SK-N-MC (cell line): Measurements from ENCODE around the gene PDK3.

ENCODE experiments used
- DNase-seq: peaks from one replicate; pipeline ENCODE4 v3.0.0-alpha.2; 2011; ENCODE audit warnings: low read depth, low spot score
- H3K27ac ChIP-seq: fragments of 200-600 bp; sonication (generic); 2 replicates; pipeline ENCODE4 v1.5.1; 2016; ENCODE audit warnings: mixed run types
- H3K36me3 ChIP-seq: fragments of 200-600 bp; sonication (generic); 2 replicates; pipeline ENCODE4 v1.6.1; 2017; ENCODE audit warnings: antibody characterized with exemption, low read length, mixed read lengths; ENCODE audit not compliant: insufficient read depth
- H3K4me3 ChIP-seq: fragments of 200-600 bp; sonication (generic); 2 replicates; pipeline ENCODE4 v1.5.1; 2016
- H3K9ac ChIP-seq: fragments of 200-600 bp; sonication (generic); 2 replicates; pipeline ENCODE4 v1.8.0; 2017; ENCODE audit warnings: mixed run types, mixed read lengths; ENCODE audit not compliant: insufficient read length
- H3K9me3 ChIP-seq: fragments of 200-600 bp; sonication (generic); 2 replicates; pipeline ENCODE4 v1.6.1; 2017; ENCODE audit warnings: low read depth, mild to moderate bottlenecking, antibody characterized with exemption, low read length, moderate library complexity, mixed read lengths
- EZH2 ChIP-seq: fragments of 200-600 bp; sonication (generic); IDR thresholded peaks from one replicate; pipeline ENCODE4 v1.6.1; 2017; ENCODE audit warnings: antibody characterized with exemption
- FOXP2 ChIP-seq: optimal IDR thresholded peaks from 2 replicates; pipeline ENCODE3; 2011; ENCODE audit warnings: mild to moderate bottlenecking, moderate library complexity; ENCODE audit not compliant: insufficient read depth; ENCODE audit errors: extremely low read length, control extremely low read depth
- POLR2AphosphoS5 ChIP-seq: IDR thresholded peaks from 2 replicates; pipeline ENCODE4 v1.6.1; 2012; ENCODE audit warnings: mild to moderate bottlenecking, low read depth, low read length, borderline replicate concordance

PDK3 gene

DNA sequence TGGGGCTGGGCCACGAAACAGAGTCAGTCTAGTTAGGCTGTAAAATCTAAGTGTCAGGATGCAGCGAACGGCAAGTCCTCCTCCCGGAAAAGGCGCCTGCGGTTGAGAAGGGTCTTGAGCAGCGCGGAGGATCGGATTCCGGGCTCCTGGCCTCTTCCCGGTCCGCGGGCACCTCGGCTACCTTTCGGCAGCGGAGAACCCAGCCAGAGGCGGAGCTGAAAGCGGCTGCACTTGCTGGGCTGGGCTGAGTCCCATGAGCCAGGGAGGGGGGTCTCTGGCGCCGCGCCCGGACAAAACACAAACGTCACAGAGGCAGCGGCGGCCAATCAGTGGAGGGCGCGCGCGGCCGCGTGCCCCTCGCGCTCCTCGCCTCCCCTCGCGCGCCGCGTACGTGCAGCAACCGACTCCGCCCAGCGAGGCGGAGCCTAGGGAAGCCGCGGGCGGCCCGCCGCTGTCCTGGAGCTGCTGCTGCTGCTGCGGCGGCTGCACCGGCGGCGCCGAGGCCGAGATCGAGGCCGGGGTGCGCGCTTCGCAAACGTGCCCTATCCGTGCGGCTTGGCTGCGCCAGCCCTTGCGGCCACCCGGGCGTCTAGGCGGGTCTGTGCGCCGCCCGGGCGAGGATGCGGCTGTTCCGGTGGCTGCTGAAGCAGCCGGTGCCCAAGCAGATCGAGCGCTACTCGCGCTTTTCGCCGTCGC lies at the start of gene PDK3:
PDK3 (plus strand) TSS at position 451 of the 696 bp plus-strand sequence; CDS start at position 621, 170 bp downstream.
- peak; percentile 54; the same call in 1 of the 2 replicates for TF ChIP-seq POLR2AphosphoS5
- no peak for TF ChIP-seq EZH2
- peak; percentile 34 for DNase-seq
- Histone ChIP-seq H3K9ac (peak within 1 kb of the TSS; percentile 60), H3K36me3 (no peaks in the 10 kb centered on the region), H3K4me3 (peak within 1 kb of the TSS; percentile 84), H3K9me3 (no peaks in the 10 kb centered on the region), H3K27ac (no peak within 1 kb of the TSS)

GRCh38 chrX:24415921-24416320 lies 49.2 kb upstream of the PDK3 start:
- H3K9ac ChIP-seq = no peak overlapping the region
- no peak overlapping the region for H3K27ac ChIP-seq
- no peak for TF ChIP-seq POLR2AphosphoS5
- no peak for TF ChIP-seq FOXP2
- no peak overlapping the region for H3K4me3 ChIP-seq
- no peaks in the 10 kb centered on the region for H3K9me3 ChIP-seq
- DNase-seq = no peak
- no peaks in the 10 kb centered on the region for H3K36me3 ChIP-seq

GRCh38 chrX:24423960-24424359 lies 41.1 kb upstream of the PDK3 start:
- no peak for DNase-seq
- Histone ChIP-seq H3K4me3 (no peak overlapping the region), H3K9me3 (no peaks in the 10 kb centered on the region), H3K9ac (no peak overlapping the region), H3K36me3 (no peaks in the 10 kb centered on the region), H3K27ac (no peak overlapping the region)
- TF ChIP-seq POLR2AphosphoS5 (no peak), EZH2 (no peak), FOXP2 (no peak)

GRCh38 chrX:24424948-24425347 lies 40.1 kb upstream of the PDK3 start:
- Histone ChIP-seq H3K4me3 (no peak overlapping the region), H3K27ac (no peak overlapping the region), H3K9me3 (no peaks in the 10 kb centered on the region), H3K36me3 (no peaks in the 10 kb centered on the region), H3K9ac (no peak overlapping the region)
- no peak for DNase-seq
- TF ChIP-seq POLR2AphosphoS5 = no peak
- TF ChIP-seq FOXP2 = no peak
- no peak for TF ChIP-seq EZH2

- H3K9ac ChIP-seq = no peak overlapping the region
- H3K27ac ChIP-seq = no peak overlapping the region
- no peaks in the 10 kb centered on the region for H3K9me3 ChIP-seq
- H3K4me3 ChIP-seq = no peak overlapping the region
- no peaks in the 10 kb centered on the region for H3K36me3 ChIP-seq
- DNase-seq = no peak
- TF ChIP-seq FOXP2 = no peak
- TF ChIP-seq EZH2 = no peak
- TF ChIP-seq POLR2AphosphoS5 = no peak
Observed at GRCh38 chrX:24425806-24426205, 39.3 kb upstream of the PDK3 start.

DNA sequence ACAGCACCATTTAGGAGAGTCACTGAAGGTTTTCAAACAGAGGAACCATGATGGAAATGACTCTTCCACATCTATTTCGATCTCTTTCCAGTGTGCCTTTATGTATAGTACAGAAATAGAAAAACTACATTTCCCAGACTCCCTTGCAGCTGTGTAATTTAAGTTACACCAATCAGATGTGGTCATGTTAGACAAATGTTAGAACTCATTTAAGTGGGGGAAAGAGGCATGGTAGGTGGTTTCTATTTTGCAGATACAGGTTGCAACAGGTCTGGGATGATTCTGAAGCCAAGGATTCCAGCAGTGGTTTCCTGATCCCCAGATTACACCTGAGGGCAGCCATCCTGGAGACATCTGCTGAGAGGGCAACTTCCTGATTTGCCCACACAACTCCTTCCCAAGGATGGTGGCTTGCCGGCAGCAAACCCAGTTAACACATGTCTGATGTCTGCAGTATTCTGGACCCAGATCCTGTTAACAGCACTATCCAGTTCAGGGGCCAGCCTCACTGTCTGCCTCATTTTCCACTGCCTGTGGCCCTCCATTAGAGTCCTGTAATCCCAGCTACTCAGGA lies 38.7 kb upstream of the PDK3 start:
- no peaks in the 10 kb centered on the region for H3K36me3 ChIP-seq
- H3K9me3 ChIP-seq = no peaks in the 10 kb centered on the region
- no peak overlapping the region for H3K27ac ChIP-seq
- TF ChIP-seq EZH2 = no peak
- no peak for DNase-seq
- no peak overlapping the region for H3K4me3 ChIP-seq
- H3K9ac ChIP-seq = no peak overlapping the region

GRCh38 chrX:24426921-24427746 lies 38.0 kb upstream of the PDK3 start:
- TF ChIP-seq EZH2 = no peak
- TF ChIP-seq FOXP2 = no peak
- TF ChIP-seq POLR2AphosphoS5 = no peak
- no peak overlapping the region for H3K9ac ChIP-seq
- no peak overlapping the region for H3K27ac ChIP-seq
- no peaks in the 10 kb centered on the region for H3K36me3 ChIP-seq
- H3K9me3 ChIP-seq = no peaks in the 10 kb centered on the region
- DNase-seq = no peak
- H3K4me3 ChIP-seq = no peak overlapping the region

DNA sequence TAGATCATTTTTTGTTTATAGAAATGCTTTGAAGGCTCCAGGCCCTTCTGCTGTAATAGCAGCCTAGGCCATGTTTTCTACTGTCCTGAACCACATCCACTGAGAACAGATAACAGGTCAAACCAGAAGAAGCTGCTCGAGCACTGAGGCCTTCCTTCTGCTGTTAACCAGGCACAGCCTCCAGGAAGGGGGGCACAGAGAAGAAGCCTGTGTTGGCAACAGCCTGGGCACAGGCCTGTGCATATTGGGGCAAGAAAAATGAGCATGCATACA lies 37.4 kb upstream of the PDK3 start:
- Histone ChIP-seq H3K4me3 (no peak overlapping the region), H3K36me3 (no peaks in the 10 kb centered on the region), H3K9ac (no peak overlapping the region), H3K27ac (no peak overlapping the region), H3K9me3 (no peaks in the 10 kb centered on the region)
- no peak for TF ChIP-seq POLR2AphosphoS5
- TF ChIP-seq FOXP2 = no peak
- no peak for TF ChIP-seq EZH2
- DNase-seq = no peak
